ENCODE measurements around the gene DCXR.

DCXR gene

DNA sequence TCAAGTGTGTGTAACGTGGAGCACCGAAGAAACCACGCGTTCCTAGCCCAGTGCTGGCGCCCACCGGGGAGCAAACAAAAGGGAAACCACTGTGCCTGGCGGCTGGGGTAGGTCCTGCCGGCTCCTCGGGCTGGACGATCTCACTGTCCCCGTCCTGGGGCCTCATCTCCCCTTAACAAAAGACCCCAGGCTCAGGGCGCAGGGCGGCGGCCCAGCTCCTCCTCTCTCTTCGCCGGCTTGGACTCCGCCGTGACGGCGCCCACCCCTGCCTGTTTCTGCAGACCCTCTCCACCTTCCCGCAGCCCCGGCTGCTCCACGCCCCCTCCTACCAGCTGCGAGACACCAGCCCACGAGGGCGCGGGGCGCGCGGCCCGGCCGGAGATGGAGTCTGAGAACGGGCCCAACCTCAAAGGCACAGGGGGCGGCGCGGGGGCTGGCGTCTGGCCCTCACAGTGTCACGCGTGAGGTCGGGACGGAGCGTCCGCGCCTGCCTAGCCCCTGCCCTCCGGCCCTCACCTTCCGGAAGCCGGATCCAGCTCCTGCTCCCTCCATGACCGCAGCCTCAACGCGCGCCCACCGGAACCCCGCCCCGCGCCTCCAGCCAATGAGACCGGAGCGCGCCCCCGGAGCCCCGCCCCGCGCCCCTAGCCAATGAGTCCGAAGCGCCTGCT lies 15.1 kb downstream of the DCXR start, which contains the start of gene CENPX:
TSS of gene CENPX (minus strand) at position 569 of the 671 bp plus-strand sequence. CDS start at position 552, 17 bp downstream.
- no peak for DNase-seq (ENCODE audit: low spot score)

GRCh38 chr17:82021900-82022309 lies 15.6 kb downstream of the DCXR start:
- no peak for DNase-seq (ENCODE audit: low spot score)

GRCh38 chr17:82021107-82021899 lies 16.2 kb downstream of the DCXR start:
- peak; percentile 81 for DNase-seq (ENCODE audit: low spot score)

DNA sequence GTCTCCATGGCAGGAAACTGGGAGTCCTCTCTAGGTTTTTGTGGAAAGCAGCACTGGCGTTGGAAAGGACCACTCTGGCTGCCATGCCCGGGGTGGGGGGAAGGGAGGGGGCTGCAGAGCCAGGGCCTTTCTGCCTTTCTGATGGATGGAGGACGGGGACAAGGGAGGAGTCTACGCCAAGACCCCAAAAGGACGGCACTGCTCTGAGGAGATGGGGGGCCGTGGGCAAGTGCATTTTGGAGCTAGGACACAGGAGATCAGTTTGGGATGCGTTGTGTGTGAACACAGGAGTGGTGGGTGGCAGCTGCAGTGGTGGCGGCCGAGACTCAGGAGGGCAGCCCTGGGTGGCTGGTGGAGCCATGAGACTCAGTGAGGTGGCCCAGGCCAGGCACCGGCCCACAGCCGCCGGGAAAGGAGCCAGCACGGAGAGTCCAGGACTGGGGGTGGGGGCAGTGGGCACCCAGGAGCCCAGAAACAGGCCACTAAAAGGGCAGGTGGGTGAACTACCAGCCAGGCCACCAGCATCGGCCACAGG lies 16.9 kb downstream of the DCXR start:
- DNase-seq (ENCODE audit: low spot score) = no peak

DNA sequence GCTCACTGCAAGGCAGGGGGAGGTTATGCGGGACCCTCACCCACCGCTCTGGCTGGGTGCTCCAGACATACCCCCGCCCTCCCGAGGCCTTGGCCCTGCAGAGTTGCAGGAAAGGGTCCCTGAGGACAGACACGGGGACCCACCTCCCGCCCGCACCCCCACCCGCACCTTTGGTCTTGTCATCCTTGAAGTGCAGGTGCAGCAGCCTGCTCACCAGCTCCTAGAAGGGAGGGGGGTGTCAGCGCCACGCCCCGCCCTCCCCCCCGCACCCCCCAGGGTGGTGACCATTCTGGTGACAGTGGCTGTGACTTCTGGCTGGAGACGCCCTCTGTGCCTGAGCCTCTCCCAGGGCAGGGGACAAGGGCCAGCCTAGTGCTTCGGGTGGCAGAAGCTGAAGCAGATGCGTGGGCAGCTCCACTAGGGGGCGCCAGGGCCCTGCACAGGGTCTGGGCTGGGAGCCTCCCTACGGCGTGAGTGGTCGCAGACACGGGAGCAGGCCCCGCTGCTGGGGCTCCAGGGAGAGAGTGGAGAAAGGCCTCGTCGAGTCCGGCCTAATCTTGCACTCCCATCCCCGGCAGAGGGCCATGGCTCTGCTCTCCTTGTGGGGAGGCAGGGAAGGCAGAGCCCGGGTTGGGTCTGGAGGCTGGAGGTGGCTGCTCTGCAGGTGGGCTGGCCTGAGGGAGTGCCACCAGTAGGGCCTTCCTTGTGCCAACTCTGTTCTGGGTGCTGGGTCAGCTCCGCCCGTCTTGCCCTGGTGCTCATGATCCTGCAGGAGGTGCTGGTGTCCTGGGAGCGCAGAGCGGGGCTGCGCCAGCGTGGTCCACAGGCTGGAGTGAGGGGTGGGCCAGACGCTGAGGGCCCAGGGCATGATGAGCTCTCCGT lies 17.6 kb downstream of the DCXR start:
- no peak for DNase-seq (ENCODE audit: low spot score)

DNA sequence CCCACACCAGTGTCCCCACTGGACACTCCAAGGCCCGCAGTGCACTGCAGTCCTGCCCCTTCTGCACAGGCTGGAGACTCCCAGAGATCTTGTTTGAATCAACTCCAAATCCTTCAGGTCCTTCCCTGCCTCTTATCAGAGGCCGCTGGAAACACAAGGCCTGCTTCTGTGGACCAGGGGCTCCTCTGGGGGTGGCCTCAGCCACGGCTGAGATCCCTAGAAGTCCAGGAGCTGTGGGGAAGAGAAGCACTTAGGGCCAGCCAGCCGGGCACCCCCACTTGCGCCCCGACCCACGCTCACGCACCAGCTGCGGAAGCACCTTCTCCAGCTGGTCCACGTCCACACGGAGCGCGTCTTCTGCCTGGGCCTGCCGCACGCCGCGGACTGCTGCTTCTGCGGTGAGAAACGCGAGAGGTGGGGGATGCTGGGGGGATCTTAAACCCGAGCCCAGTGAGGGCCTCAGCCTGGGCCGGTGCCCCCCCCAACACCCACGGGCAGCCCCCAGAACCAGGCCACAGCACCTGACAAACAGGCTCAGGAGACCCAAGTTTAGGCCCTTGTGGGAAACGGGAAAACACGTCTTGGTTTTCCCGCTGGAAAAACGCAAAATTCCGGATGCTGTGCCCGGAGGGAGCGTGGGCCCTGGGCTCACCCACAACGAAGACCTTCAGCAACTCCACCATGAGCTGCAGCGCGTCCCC lies 18.4 kb downstream of the DCXR start:
- no peak for DNase-seq (ENCODE audit: low spot score)

DNA sequence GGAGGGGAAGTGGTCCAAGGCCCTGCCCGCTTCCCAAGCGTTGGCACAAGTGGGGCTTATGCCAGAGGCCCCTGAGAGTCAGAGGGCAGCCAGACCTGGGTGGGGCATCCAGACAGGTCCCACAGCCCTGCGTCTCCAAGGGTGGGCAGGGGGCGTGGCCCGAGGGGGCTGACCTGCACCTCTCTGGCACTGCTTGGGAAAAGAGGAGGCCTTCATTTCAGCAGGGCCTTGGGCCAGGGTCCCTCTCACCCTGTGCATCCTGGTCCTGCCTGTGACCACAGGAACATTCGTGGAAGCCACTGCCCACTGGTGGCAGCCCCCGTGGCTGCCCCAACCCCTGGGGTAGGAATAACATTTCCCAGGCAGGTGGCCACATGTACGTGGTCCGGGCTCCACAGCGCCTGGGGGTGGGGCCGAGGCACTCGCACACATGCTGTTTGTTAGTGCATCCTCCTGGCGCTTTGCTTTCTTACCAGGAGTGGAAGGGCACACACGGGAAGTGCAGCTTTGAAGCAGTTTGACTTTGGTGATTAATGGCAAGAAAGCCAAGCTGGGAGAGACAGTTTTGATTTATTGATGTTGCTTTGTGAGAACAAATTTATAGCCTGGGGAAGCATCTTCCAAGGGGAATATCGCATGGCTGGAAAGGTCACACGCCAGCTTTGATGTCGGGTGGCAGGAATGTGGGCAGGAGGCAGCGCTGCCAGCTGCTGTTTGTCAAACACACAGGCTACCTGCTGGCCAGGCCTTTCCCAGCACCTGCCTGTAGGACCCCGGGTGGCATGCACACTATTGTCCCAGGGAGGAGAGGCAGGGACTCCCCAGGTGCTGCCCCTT lies 19.1 kb downstream of the DCXR start:
- DNase-seq (ENCODE audit: low spot score) = no peak

DNA sequence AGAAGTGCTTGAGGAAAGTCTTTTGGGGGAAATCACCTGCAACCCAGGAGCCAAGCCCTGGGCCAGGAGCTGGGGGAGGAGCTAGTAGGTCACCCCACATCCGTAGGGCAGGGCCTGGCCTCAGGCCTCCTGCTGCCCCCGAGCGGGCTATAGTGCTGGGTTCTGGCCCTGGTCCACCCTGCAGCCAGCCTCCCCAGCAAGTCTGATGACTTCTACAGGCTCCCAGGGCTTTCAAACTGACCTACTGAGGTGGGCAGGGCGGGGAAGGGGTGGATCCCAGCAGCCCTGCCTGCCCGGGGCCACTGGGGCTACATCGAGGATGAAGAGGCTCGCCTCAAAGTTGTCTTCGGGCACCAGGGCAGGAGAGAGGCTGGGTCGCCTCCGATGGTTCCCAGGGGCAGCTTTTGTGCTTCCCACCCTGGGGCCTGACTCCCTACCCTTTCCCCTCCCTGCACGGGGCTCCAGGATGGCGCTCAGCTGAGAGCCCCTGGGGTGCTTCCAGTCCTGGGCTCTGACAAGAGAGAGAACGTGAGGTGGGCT lies 19.8 kb downstream of the DCXR start:
- no peak for DNase-seq (ENCODE audit: low spot score)

DNA sequence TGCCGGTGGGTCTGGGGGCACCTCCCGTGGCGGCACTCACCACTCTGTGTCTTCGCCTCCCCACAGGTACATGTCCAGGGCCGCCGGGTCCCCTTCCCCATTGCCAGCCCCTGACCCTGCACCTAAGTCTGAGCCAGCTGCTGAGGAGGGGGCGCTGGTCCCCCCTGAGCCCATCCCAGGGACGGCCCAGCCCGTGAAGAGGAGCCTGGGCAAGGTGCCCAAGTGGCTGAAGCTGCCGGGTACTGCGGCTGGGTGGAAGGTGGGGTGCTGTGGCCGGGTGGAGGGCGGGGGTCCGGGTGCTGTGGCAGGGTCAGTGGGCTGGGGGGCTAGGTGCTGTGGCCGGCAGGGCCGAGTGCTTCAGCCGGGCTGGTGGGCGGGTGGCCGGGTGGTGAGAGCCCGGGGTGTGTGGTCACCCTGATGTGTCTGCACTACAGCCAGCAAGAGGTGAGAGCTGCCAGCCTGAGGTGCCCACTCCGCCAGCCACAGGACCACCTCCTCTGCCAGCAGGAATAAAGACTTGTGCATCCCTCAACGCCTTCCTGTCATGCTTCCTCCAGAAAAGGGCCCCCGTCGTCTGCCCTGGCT lies 20.5 kb downstream of the DCXR start:
- no peak for DNase-seq (ENCODE audit: low spot score)

- DNase-seq (ENCODE audit: low spot score) = no peak
Measured at GRCh38 chr17:82016061-82016874, 21.2 kb downstream of the DCXR start.

DNA sequence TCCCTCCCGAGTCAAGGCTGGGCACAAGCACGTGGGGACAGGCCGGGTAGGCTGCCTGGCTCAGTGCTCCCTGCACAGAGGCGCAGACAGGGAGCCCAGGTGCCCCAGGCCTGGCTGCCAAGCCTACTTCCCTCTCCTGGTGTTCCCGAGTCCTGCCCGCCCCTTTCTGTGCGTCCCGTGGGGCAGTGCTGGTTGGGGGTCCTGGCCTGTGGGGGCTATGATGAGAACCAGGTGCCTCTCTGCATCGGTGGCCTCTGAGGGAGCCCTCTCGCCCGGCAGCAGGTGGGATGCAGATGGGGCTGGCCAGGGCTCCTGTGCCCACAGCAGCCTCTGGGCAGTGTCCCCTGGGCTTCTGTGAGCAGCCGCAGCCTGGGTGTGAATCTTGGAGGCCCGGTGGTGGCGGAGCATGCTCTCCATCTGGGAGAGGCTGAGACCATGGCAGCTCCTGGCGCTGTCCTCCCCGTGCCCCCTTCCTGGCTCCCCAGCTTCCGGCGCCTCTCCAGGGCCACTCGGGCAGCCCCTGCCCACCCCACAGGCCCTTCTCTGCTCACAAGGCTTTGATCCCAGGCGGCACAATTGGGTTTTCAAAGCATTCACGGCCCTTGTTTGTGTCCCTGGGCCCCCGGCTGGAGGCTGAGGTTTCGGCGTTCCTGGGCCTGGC lies 22.1 kb downstream of the DCXR start:
- no peak for DNase-seq (ENCODE audit: low spot score)

DNA sequence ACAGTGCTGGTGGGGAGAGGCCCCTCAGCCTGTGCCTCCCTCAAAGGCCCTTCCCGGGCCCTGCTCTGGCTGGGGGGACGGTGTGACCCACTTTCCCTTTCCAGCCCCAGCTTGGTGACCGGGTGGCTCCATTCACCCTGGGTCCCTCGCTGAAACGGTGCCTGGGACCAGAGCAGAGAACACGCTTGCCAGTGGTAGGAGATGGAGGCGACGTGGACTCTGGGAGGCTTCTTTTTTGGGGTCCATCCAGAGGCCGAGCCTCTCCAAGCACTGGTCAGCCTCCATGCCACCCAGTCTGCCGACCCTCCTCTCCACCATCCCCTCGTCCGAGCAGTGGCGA lies 22.6 kb downstream of the DCXR start:
- no peak for DNase-seq (ENCODE audit: low spot score)

- no peak for DNase-seq (ENCODE audit: low spot score)
Measured at GRCh38 chr17:82014432-82014831, 23.1 kb downstream of the DCXR start.

DNA sequence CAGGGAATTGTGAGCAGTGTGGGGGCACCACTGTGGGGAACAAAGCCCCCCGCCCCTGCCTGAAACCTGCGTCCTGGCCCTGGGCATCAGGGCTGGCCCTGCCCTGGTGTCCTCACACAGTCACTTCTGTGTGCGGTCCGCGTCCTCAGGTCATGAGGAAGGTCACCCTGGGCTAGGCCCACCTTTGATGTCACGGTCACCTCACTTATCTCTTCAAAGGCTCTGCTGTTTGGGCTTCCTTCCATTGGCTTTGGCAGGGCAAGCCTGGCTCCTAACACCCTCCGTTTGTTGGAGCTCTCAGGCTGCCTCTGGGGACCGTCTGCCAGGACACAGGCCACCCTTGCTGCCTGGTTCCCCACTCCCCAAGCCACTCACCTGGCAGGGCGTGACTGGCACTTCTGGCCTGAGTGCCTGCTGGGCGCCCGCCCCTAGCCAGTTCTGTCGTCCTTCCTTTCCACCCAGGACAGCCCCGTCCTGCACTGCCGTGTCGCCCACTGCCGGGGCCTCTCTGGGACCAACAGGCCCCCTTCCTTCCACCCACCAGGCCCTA lies 23.6 kb downstream of the DCXR start:
- DNase-seq (ENCODE audit: low spot score) = no peak

GRCh38 chr17:82013341-82013740 lies 24.2 kb downstream of the DCXR start:
- peak; percentile 71 for DNase-seq (ENCODE audit: low spot score)

DNA sequence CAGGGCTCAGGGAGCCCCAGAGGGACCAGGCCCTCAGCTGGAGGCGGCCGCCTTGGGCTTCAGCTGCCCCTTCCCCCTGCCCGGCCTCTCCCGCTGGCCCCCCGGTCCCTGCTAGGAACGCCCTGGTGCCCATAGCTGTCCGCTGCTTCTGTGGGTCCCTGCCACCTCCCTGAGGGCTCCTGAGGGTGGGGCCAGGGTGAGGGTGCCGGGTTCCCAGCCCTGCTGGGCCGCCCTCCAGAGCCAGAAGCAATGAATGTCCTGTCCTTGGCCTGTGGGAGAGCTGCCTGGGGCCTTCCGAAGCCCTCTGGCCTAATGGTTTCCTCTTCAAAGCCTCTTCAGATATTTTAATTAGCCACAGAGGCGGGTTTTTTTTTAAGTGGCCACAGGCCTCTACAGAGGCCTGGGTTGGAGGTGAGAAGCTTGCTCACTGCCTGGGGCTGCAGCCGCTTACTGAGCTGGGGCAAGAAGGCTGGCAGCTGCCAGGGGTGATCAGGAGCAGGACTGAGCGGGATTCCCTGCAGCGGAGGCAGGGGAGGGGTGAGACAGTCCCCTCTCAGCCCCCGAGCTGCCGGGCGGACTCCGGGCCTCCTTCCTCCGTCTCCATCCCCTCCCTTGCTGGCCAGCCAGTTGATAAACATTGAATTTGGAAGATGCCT lies 24.7 kb downstream of the DCXR start:
- DNase-seq (ENCODE audit: low spot score) = no peak

DNA sequence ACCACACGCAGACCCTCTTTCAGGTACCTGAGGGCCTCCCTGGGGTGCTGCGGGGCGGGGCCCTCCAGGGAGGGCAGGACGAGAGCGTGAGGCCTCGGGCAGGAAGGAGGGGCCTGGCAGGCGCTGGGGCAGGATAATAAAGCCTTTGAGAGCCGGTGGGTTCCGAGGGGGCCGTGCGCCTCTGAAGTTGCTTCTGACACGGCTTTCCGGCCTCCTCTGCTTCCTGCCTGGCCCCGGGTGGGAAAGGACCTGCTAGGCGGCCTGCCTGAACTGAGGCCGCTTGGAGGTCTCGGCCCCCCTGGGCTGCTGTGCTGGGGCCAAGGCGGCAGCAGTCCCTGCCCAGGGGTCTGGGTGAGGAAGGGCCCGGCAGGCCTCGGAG lies 25.2 kb downstream of the DCXR start:
- no peak for DNase-seq (ENCODE audit: low spot score)

DNA sequence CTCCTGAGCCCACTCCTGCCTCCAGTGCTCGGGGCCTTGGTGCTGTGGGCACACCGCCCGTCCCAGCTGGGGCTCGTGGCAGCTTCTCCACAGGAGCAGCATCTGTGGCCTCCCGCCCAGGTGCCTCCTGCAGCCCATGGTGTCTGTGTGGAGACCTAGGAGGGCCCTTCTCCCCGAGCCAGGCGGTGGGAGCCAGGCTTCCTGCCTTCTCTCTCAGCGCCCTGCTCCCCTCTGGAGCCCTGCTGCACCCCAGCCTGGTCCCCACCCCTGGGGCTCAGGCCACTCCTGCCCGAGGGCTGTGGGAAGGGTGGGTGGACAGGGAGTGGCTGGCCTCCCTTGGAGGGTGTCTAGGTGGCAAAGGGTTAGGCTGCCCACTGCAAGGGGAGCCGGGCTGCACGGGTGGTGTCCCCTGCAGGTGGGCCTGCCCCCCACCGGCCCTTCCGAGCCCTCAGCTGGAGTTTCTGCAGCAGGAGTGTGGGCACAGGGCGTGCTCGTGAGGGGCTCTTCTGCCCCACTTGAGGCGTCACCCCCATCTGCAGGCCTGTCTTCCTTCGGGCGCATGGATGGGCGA lies 25.8 kb downstream of the DCXR start:
- DNase-seq (ENCODE audit: low spot score) = no peak
